PC-3 (cell line): ENCODE results near the gene LTB4R. TPM values are rescaled to one million over a fixed set of nuclear protein-coding genes. Genes with fewer than 3 reads are reported as not detected.

Source experiments
- ATAC-seq: fragments of 200-7000 bp; cut with Tn5 transposase; 2 replicates; pipeline ENCODE4 v1.9.1; 2020; ENCODE audit warnings: mild to moderate bottlenecking, moderate library complexity
- BruUV-seq: library from RNA; stranded (reverse); fragments of 400-500 nt; replicated peaks from 2 replicates; lab custom pipeline; 2021; lab: Mats Ljungman, UMichigan
- CTCF ChIA-PET: fragments of 300-600 bp; sonication (Branson Sonifier 250); formaldehyde crosslinking; loops from one replicate; lab custom pipeline; 2022; ENCODE audit warnings: antibody characterized with exemption; lab: Charles Lee
- POLR2A ChIA-PET: fragments of 300-600 bp; sonication (Branson Sonifier 250); formaldehyde crosslinking; loops from one replicate; lab custom pipeline; 2022; ENCODE audit warnings: antibody characterized with exemption; ENCODE audit not compliant: unreplicated experiment; lab: Charles Lee
- DNase-seq: peaks from one replicate; pipeline ENCODE4 v3.0.0-alpha.2; 2015
- H2AFZ ChIP-seq: fragments of 300-600 bp; sonication (generic); 2 replicates; pipeline ENCODE4 v1.6.0; 2016; ENCODE audit warnings: antibody characterized with exemption, low read length
- H3F3A ChIP-seq: fragments of 300-600 bp; sonication (generic); one replicate; pipeline ENCODE4 v1.6.0; 2017; ENCODE audit warnings: antibody characterized with exemption, low read length, control low read depth, mild to moderate bottlenecking; ENCODE audit not compliant: unreplicated experiment
- H3K27ac ChIP-seq: fragments of 300-600 bp; sonication (generic); 2 replicates; pipeline ENCODE4 v1.5.1; 2016; ENCODE audit warnings: mild to moderate bottlenecking, low read length
- H3K27me3 ChIP-seq: fragments of 300-600 bp; sonication (generic); 2 replicates; pipeline ENCODE4 v1.6.1; 2016; ENCODE audit warnings: low read length, mixed read lengths
- H3K36me3 ChIP-seq: fragments of 300-600 bp; sonication (generic); 2 replicates; pipeline ENCODE4 v1.6.1; 2016; ENCODE audit warnings: low read depth, mixed run types, low read length, mixed read lengths
- H3K4me1 ChIP-seq: fragments of 300-600 bp; sonication (generic); 2 replicates; pipeline ENCODE4 v1.5.1; 2016; ENCODE audit warnings: low read length; ENCODE audit not compliant: insufficient read depth
- H3K4me2 ChIP-seq: fragments of 300-600 bp; sonication (generic); 2 replicates; pipeline ENCODE4 v1.6.0; 2016; ENCODE audit warnings: low read length
- H3K4me3 ChIP-seq: fragments of 300-600 bp; sonication (generic); 2 replicates; pipeline ENCODE4 v1.5.1; 2016; ENCODE audit warnings: mild to moderate bottlenecking, low read length, mixed read lengths
- H3K79me2 ChIP-seq: fragments of 300-600 bp; sonication (generic); 2 replicates; pipeline ENCODE4 v1.6.1; 2017; ENCODE audit warnings: low read length, mixed read lengths
- H3K9ac ChIP-seq: fragments of 300-600 bp; sonication (generic); 2 replicates; pipeline ENCODE4 v1.6.0; 2016; ENCODE audit warnings: mild to moderate bottlenecking, low read length
- H3K9me2 ChIP-seq: fragments of 300-600 bp; sonication (generic); replicated peaks from 2 replicates; pipeline ENCODE4 v1.6.1; 2016; ENCODE audit warnings: mixed run types, low read length, mixed read lengths
- H3K9me3 ChIP-seq: fragments of 300-600 bp; sonication (generic); 2 replicates; pipeline ENCODE4 v1.6.1; 2016; ENCODE audit warnings: low read length, mixed read lengths
- H4K20me1 ChIP-seq: fragments of 300-600 bp; sonication (generic); 2 replicates; pipeline ENCODE4 v1.6.1; 2016; ENCODE audit warnings: low read length, mixed read lengths
- CTCF ChIP-seq: fragments of 300-600 bp; sonication (generic); conservative IDR thresholded peaks from 2 replicates; pipeline ENCODE4 v1.5.1; 2017; ENCODE audit warnings: antibody characterized with exemption, low read depth, mild to moderate bottlenecking, low read length
- EZH2 ChIP-seq: fragments of 300-600 bp; sonication (generic); IDR thresholded peaks from one replicate; pipeline ENCODE4 v1.6.1; 2017; ENCODE audit warnings: antibody characterized with exemption, mild to moderate bottlenecking, low read length; ENCODE audit not compliant: unreplicated experiment
- EZH2phosphoT487 ChIP-seq: fragments of 300-600 bp; sonication (generic); IDR thresholded peaks from 2 replicates; pipeline ENCODE4 v1.6.1; 2018; ENCODE audit warnings: mild to moderate bottlenecking, antibody characterized with exemption, low read length, borderline replicate concordance
- intact Hi-C: fragments of 100-400 bp; cut with micrococcal nuclease; formaldehyde crosslinking; loops from 2 replicates; pipeline ENCODE4 v1.9.0; 2023
- total RNA-seq: library from RNA; depleted of rRNA; stranded (reverse); fragments of >200 nt; gene quantifications from 2 replicates; pipeline ENCODE4 v1.2.3, GENCODE V29; 2014

Gene LTB4R
- total RNA-seq, 1 experiment from 2014 or later = 11.6 TPM

- Histone ChIP-seq H3K4me3 (no peak overlapping the region), H3K9ac (no peak overlapping the region), H3K9me3 (no peaks in the 10 kb centered on the region), H3K27ac (no peak overlapping the region), H3K79me2 (no peaks in the 10 kb centered on the region), H2AFZ (no peak overlapping the region), H3K36me3 (no peaks in the 10 kb centered on the region), H3F3A (no peaks in the 10 kb centered on the region), H3K4me2 (no peak overlapping the region), H3K27me3 (no peaks in the 10 kb centered on the region), H4K20me1 (no peaks in the 10 kb centered on the region), H3K9me2 (no peaks in the 10 kb centered on the region), H3K4me1 (peaks cover 15% of the 10 kb centered on the region)
- ATAC-seq = no peak
- intact Hi-C loops = no loop called here
- TF ChIP-seq EZH2phosphoT487 = no peak
- no peak for TF ChIP-seq EZH2
- no peak for TF ChIP-seq CTCF
- no peak for DNase-seq
- BruUV-seq = no TSS peak
- POLR2A ChIA-PET = no interaction called here
- CTCF ChIA-PET = interaction anchor here (1.5 kb wide), 1 partner anchor 70 kb away, joined by 5 read pairs; no protein-coding TSS in a partner anchor
Observed at GRCh38 chr14:24361326-24361725, 50.0 kb downstream of the LTB4R start.

GRCh38 chr14:24362241-24362960 lies 51.1 kb downstream of the LTB4R start:
- H3K27ac ChIP-seq = no peak overlapping the region
- ChIA-PET CTCF (interaction anchor here (1.5 kb wide), 1 partner anchor 69 kb away, joined by 5 read pairs; no protein-coding TSS in a partner anchor), POLR2A (no interaction called here)
- BruUV-seq = no TSS peak
- intact Hi-C loops = no loop called here
- no peak overlapping the region for H3K4me3 ChIP-seq
- no peaks in the 10 kb centered on the region for H3K9me3 ChIP-seq
- ATAC-seq = no peak
- H4K20me1 ChIP-seq = no peaks in the 10 kb centered on the region
- no peaks in the 10 kb centered on the region for H3K36me3 ChIP-seq
- H3K4me2 ChIP-seq = no peak overlapping the region
- H3K9ac ChIP-seq = no peak overlapping the region
- TF ChIP-seq EZH2phosphoT487 (no peak), EZH2 (no peak), CTCF (no peak)
- no peaks in the 10 kb centered on the region for H3F3A ChIP-seq
- peaks cover 17% of the 10 kb centered on the region for H3K4me1 ChIP-seq
- H3K27me3 ChIP-seq = no peaks in the 10 kb centered on the region
- no peaks in the 10 kb centered on the region for H3K79me2 ChIP-seq
- H3K9me2 ChIP-seq = no peaks in the 10 kb centered on the region
- no peak overlapping the region for H2AFZ ChIP-seq
- no peak for DNase-seq

GRCh38 chr14:24363401-24363800 lies 52.1 kb downstream of the LTB4R start:
- TF ChIP-seq EZH2phosphoT487 (no peak), EZH2 (no peak)
- H3K4me1 ChIP-seq = peaks cover 24% of the 10 kb centered on the region

More at GRCh38 chr14:24363401-24363800, 52.1 kb downstream of the LTB4R start:
- H3K4me3 ChIP-seq = no peak overlapping the region
- no peaks in the 10 kb centered on the region for H4K20me1 ChIP-seq
- no peaks in the 10 kb centered on the region for H3K9me3 ChIP-seq
- ChIA-PET CTCF (interaction anchor here (0.7 kb wide), 1 partner anchor 69 kb away, joined by 3 read pairs; no protein-coding TSS in a partner anchor), POLR2A (no interaction called here)
- no peaks in the 10 kb centered on the region for H3K36me3 ChIP-seq
- no peaks in the 10 kb centered on the region for H3K27me3 ChIP-seq
- H3K9ac ChIP-seq = no peak overlapping the region
- intact Hi-C loops = no loop called here
- H3F3A ChIP-seq = no peaks in the 10 kb centered on the region
- no peak overlapping the region for H3K4me2 ChIP-seq
- no TSS peak for BruUV-seq
- H3K79me2 ChIP-seq = no peaks in the 10 kb centered on the region
- no peak for DNase-seq
- no peak overlapping the region for H3K27ac ChIP-seq
- no peak overlapping the region for H2AFZ ChIP-seq
- ATAC-seq = no peak
- H3K9me2 ChIP-seq = no peaks in the 10 kb centered on the region
